ENCODE data around the gene PEX5L.

PEX5L gene

GRCh38 chr3:179953993-179954870, 82.5 kb downstream of the PEX5L start:
- no peak for DNase-seq

GRCh38 chr3:179950840-179951239, 85.9 kb downstream of the PEX5L start:
- DNase-seq = no peak

GRCh38 chr3:179949869-179950268, 86.9 kb downstream of the PEX5L start:
- DNase-seq = no peak

GRCh38 chr3:179949412-179949811, 87.3 kb downstream of the PEX5L start:
- DNase-seq = no peak

- DNase-seq = no peak
Observed at GRCh38 chr3:179948740-179949139, 88.0 kb downstream of the PEX5L start.

GRCh38 chr3:179945569-179945968, 91.2 kb downstream of the PEX5L start:
- DNase-seq = no peak

- DNase-seq = no peak
Observed at GRCh38 chr3:179943117-179943880, 93.4 kb downstream of the PEX5L start.

- DNase-seq = no peak
Observed at GRCh38 chr3:179942553-179943075, 94.1 kb downstream of the PEX5L start.

- no peak for DNase-seq
Observed at GRCh38 chr3:179935710-179936109, 101.0 kb downstream of the PEX5L start.

- no peak for DNase-seq
Observed at GRCh38 chr3:179933914-179934313, 102.8 kb downstream of the PEX5L start.

GRCh38 chr3:179933080-179933479, 103.7 kb downstream of the PEX5L start:
- no peak for DNase-seq

- no peak for DNase-seq
Observed at GRCh38 chr3:179932674-179933073, 104.1 kb downstream of the PEX5L start.

GRCh38 chr3:179929091-179929529, 107.6 kb downstream of the PEX5L start:
- DNase-seq = peak; percentile 16

GRCh38 chr3:179927191-179927590, 109.5 kb downstream of the PEX5L start:
- no peak for DNase-seq

GRCh38 chr3:179921951-179922350, 114.8 kb downstream of the PEX5L start:
- DNase-seq = no peak

GRCh38 chr3:179921500-179921899, 115.2 kb downstream of the PEX5L start:
- DNase-seq = no peak

- no peak for DNase-seq
Observed at GRCh38 chr3:179907784-179908482, 128.8 kb downstream of the PEX5L start.

- no peak for DNase-seq
Observed at GRCh38 chr3:179902061-179902460, 134.7 kb downstream of the PEX5L start.

GRCh38 chr3:179898024-179898423, 138.7 kb downstream of the PEX5L start:
- DNase-seq = no peak

- DNase-seq = no peak
Observed at GRCh38 chr3:179897231-179897630, 139.5 kb downstream of the PEX5L start.

GRCh38 chr3:179896507-179896906, 140.2 kb downstream of the PEX5L start:
- DNase-seq = no peak

GRCh38 chr3:179895330-179895729, 141.4 kb downstream of the PEX5L start:
- no peak for DNase-seq

Measured in effector CD4-positive, alpha-beta T cell (primary cell).